Measurements from ENCODE around the gene EPC2. TPM values are rescaled to one million over a fixed set of nuclear protein-coding genes. Genes with fewer than 3 reads are reported as not detected.

The EPC2 gene
- total RNA-seq, 1 experiment from 2014 or later: 30.2 TPM

- POLR2A ChIA-PET: no interaction called here
- no peak for DNase-seq (ENCODE audit: low read depth, low spot score)
- intact Hi-C loops (cut with micrococcal nuclease; ENCODE audit: unreplicated experiment): loop anchor here (10.0 kb wide), 1 partner anchor 755 kb away; no protein-coding TSS in a partner anchor
Observed at GRCh38 chr2:148649936-148650335, 5.4 kb downstream of the EPC2 start.

DNA sequence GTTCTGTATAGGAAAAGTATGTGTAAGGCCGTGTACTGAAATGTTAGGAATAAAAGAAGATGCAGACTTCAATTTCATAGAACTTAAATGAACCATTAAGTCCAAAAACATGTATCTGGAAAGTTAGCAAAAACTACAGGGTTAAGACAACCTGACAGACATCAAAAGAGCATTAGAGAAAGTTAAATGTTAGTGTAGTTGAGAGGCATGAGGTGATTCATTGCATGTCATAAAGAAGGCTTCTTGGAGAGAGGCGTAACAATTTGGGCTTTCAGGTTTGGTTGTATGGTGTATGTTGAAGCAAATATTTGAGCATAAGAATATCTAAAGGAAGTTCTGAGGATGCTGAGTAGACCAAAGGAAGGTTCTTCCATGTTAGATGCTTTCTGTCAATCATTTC, 6.3 kb downstream of the EPC2 start:
- BruUV-seq (replicated peaks): no TSS peak
- Histone ChIP-seq H3K4me3 (ENCODE audit: low read depth in 2 of 2, low read length in 2 of 2) (no peak overlapping the region), H3K9me3 (ENCODE audit: control insufficient read depth, insufficient read depth, low read depth, low read length) (no peaks in the 10 kb centered on the region), H3K4me1 (ENCODE audit: control insufficient read depth, insufficient read depth, low read length) (peaks cover 8% of the 10 kb centered on the region; the same call in 1 of the 2 replicates), H3K27me3 (ENCODE audit: control insufficient read depth, insufficient read depth, low read length) (no peaks in the 10 kb centered on the region), H3K27ac (ENCODE audit: low read length) (no peak overlapping the region), H3K36me3 (ENCODE audit: control insufficient read depth, insufficient read depth, low read length) (no peaks in the 10 kb centered on the region)
- intact Hi-C loops (cut with micrococcal nuclease; ENCODE audit: unreplicated experiment): no loop called here
- DNase-seq (ENCODE audit: low read depth, low spot score): no peak
- ATAC-seq: no peak
- POLR2A ChIA-PET: no interaction called here
- CTCF ChIA-PET: no interaction called here
- TF ChIP-seq SIN3A (IDR thresholded peaks at IDR 0.05; ENCODE audit: borderline replicate concordance, insufficient read depth, low read depth, low read length): no peak
- no peak for TF ChIP-seq TCF7L2 (IDR thresholded peaks at IDR 0.05; ENCODE audit: low read depth, low read length)
- TF ChIP-seq, protein P1, sequence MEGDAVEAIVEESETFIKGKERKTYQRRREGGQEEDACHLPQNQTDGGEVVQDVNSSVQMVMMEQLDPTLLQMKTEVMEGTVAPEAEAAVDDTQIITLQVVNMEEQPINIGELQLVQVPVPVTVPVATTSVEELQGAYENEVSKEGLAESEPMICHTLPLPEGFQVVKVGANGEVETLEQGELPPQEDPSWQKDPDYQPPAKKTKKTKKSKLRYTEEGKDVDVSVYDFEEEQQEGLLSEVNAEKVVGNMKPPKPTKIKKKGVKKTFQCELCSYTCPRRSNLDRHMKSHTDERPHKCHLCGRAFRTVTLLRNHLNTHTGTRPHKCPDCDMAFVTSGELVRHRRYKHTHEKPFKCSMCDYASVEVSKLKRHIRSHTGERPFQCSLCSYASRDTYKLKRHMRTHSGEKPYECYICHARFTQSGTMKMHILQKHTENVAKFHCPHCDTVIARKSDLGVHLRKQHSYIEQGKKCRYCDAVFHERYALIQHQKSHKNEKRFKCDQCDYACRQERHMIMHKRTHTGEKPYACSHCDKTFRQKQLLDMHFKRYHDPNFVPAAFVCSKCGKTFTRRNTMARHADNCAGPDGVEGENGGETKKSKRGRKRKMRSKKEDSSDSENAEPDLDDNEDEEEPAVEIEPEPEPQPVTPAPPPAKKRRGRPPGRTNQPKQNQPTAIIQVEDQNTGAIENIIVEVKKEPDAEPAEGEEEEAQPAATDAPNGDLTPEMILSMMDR (IDR thresholded peaks at IDR 0.05): no peak
- no peak for TF ChIP-seq REST (IDR thresholded peaks at IDR 0.05; ENCODE audit: insufficient read depth in 1 of 2, low read depth in 2 of 2, low read length in 1 of 2)
- no peak for TF ChIP-seq POLR2AphosphoS5 (IDR thresholded peaks at IDR 0.05; ENCODE audit: low read depth, low read length)
- in situ Hi-C loops (cut with HindIII; ENCODE audit: low pct_unique_long_range_greater_than_20kb, low sequenced_read_pairs): no loop called here

More at GRCh38 chr2:148649936-148650335, 5.4 kb downstream of the EPC2 start:
- CTCF ChIA-PET: no interaction called here
- BruUV-seq (replicated peaks): no TSS peak
- ATAC-seq: no peak
- TF ChIP-seq, protein P1 (IDR thresholded peaks at IDR 0.05): no peak
- no peak for TF ChIP-seq POLR2AphosphoS5 (IDR thresholded peaks at IDR 0.05; ENCODE audit: low read depth, low read length)
- TF ChIP-seq REST (IDR thresholded peaks at IDR 0.05; ENCODE audit: insufficient read depth in 1 of 2, low read depth in 2 of 2, low read length in 1 of 2): no peak
- no peak for TF ChIP-seq SIN3A (IDR thresholded peaks at IDR 0.05; ENCODE audit: borderline replicate concordance, insufficient read depth, low read depth, low read length)
- TF ChIP-seq TCF7L2 (IDR thresholded peaks at IDR 0.05; ENCODE audit: low read depth, low read length): no peak
- peaks cover 8% of the 10 kb centered on the region; the same call in 1 of the 2 replicates for H3K4me1 ChIP-seq (ENCODE audit: control insufficient read depth, insufficient read depth, low read length)
- no peak overlapping the region for H3K4me3 ChIP-seq (ENCODE audit: low read depth in 2 of 2, low read length in 2 of 2)
- no peaks in the 10 kb centered on the region; the same call in 1 of the 2 replicates for H3K36me3 ChIP-seq (ENCODE audit: control insufficient read depth, insufficient read depth, low read length)
- in situ Hi-C loops (cut with HindIII; ENCODE audit: low pct_unique_long_range_greater_than_20kb, low sequenced_read_pairs): no loop called here
- H3K27ac ChIP-seq (ENCODE audit: low read length): no peak overlapping the region
- no peaks in the 10 kb centered on the region for H3K9me3 ChIP-seq (ENCODE audit: control insufficient read depth, insufficient read depth, low read depth, low read length)
- no peaks in the 10 kb centered on the region for H3K27me3 ChIP-seq (ENCODE audit: control insufficient read depth, insufficient read depth, low read length)
